Neuronal stem cell (in vitro differentiated cells): Measurements from ENCODE around the gene BIN1.

Source experiments
- DNase-seq: peaks from one replicate; pipeline ENCODE4 v3.0.0-alpha.2; 2013; ENCODE audit warnings: low spot score
- H2AFZ ChIP-seq: one replicate; pipeline ENCODE4 v1.6.1; 2013; ENCODE audit warnings: mild to moderate bottlenecking, low read length, inconsistent platforms
- H2AK5ac ChIP-seq: 2 replicates; pipeline ENCODE4 v1.6.1; 2013; ENCODE audit warnings: low read depth, mild to moderate bottlenecking, inconsistent platforms, low read length, moderate library complexity, mixed read lengths
- H2BK120ac ChIP-seq: 2 replicates; pipeline ENCODE4 v1.6.1; 2013; ENCODE audit warnings: low read depth, mild to moderate bottlenecking, inconsistent platforms, low read length, moderate library complexity, mixed read lengths
- H2BK12ac ChIP-seq: one replicate; pipeline ENCODE4 v1.6.1; 2013; ENCODE audit warnings: low read length, inconsistent platforms
- H2BK15ac ChIP-seq: 2 replicates; pipeline ENCODE4 v1.6.1; 2013; ENCODE audit warnings: mild to moderate bottlenecking, low read length, inconsistent platforms, mixed read lengths
- H2BK5ac ChIP-seq: one replicate; pipeline ENCODE4 v1.6.1; 2013; ENCODE audit warnings: inconsistent platforms, mild to moderate bottlenecking, low read length, moderate library complexity
- H3K14ac ChIP-seq: one replicate; pipeline ENCODE4 v1.6.1; 2013; ENCODE audit warnings: low read length, inconsistent platforms
- H3K18ac ChIP-seq: 2 replicates; pipeline ENCODE4 v1.6.1; 2013; ENCODE audit warnings: low read length, inconsistent platforms
- H3K23ac ChIP-seq: 2 replicates; pipeline ENCODE4 v1.6.1; 2013; ENCODE audit warnings: low read depth, mild to moderate bottlenecking, mixed read lengths, low read length, inconsistent platforms; ENCODE audit not compliant: poor library complexity
- H3K27ac ChIP-seq: replicated peaks from 3 replicates; pipeline ENCODE4 v1.5.1; 2013; ENCODE audit warnings: low read length, inconsistent platforms
- H3K27me3 ChIP-seq, 3 experiments: 2 replicates each; pipeline ENCODE4 v1.6.1; 2013; ENCODE audit warnings: low read length in 3 of 3, mild to moderate bottlenecking in 2 of 3, inconsistent platforms in 1 of 3, low read depth in 1 of 3, mixed read lengths in 1 of 3, moderate library complexity in 1 of 3; ENCODE audit not compliant: control insufficient read depth in 3 of 3, insufficient read depth in 3 of 3
- H3K36me3 ChIP-seq, 2 donors: replicated peaks in 1 of 2; 2 replicates each; pipeline ENCODE4 v1.6.1; 2013; ENCODE audit warnings: low read length in 2 of 2; ENCODE audit not compliant: control insufficient read depth in 2 of 2, insufficient read depth in 2 of 2
- H3K4ac ChIP-seq: 2 replicates; pipeline ENCODE4 v1.6.1; 2013; ENCODE audit warnings: inconsistent platforms, mild to moderate bottlenecking, low read length, moderate library complexity
- H3K4me1 ChIP-seq, 2 donors: 1 replicate in 1 of 2; 2 replicates in 1 of 2; pipeline ENCODE4 v1.6.1; 2013; ENCODE audit warnings: low read length in 2 of 2, low read depth in 1 of 2; ENCODE audit not compliant: control insufficient read depth in 2 of 2, insufficient read depth in 1 of 2
- H3K4me2 ChIP-seq: one replicate; pipeline ENCODE4 v1.6.1; 2013; ENCODE audit warnings: mild to moderate bottlenecking, low read length, inconsistent platforms; ENCODE audit not compliant: insufficient read depth, poor library complexity, severe bottlenecking
- H3K4me3 ChIP-seq, 2 donors: 2 replicates each; pipeline ENCODE4 v1.5.1; 2013; ENCODE audit warnings: low read length in 2 of 2, mild to moderate bottlenecking in 2 of 2, inconsistent platforms in 1 of 2, moderate library complexity in 1 of 2
- H3K79me1 ChIP-seq: one replicate; pipeline ENCODE4 v1.6.1; 2013; ENCODE audit warnings: low read depth, mild to moderate bottlenecking, inconsistent platforms, low read length, moderate library complexity
- H3K9ac ChIP-seq: one replicate; pipeline ENCODE4 v1.6.1; 2013; ENCODE audit warnings: mild to moderate bottlenecking, low read depth, low read length, inconsistent platforms; ENCODE audit not compliant: poor library complexity
- H3K9me3 ChIP-seq, 2 donors: replicated peaks in 1 of 2; 2 replicates each; pipeline versions ENCODE3 to v1.6.1; 2013; ENCODE audit warnings: low read length in 2 of 2, mild to moderate bottlenecking in 2 of 2, inconsistent platforms in 1 of 2, low read depth in 1 of 2, mixed read lengths in 1 of 2, moderate library complexity in 1 of 2; ENCODE audit not compliant: control insufficient read depth in 2 of 2, insufficient read depth in 1 of 2
- H4K8ac ChIP-seq: one replicate; pipeline ENCODE4 v1.6.1; 2013; ENCODE audit warnings: low read depth, mild to moderate bottlenecking, inconsistent platforms, low read length, moderate library complexity
- H4K91ac ChIP-seq: one replicate; pipeline ENCODE4 v1.6.1; 2013; ENCODE audit warnings: low read length, low read depth, mild to moderate bottlenecking, inconsistent platforms; ENCODE audit not compliant: poor library complexity
- WGBS, 2 donors: extraction: QIAGEN DNeasy Blood & Tissue Kit; methylation state at CpG; one replicate each; pipeline ENCODE4 v1.1.7; 2013; ENCODE audit warnings: missing lambda C conversion rate in 2 of 2, mixed read lengths in 1 of 2; ENCODE audit not compliant: insufficient read length in 2 of 2, insufficient replicate concordance in 1 of 2; ENCODE audit errors: extremely low coverage in 2 of 2; 5-methylcytosine and 5-hydroxymethylcytosine counted together

BIN1 gene

GRCh38 chr2:127056631-127057370 is 50.2 kb downstream of the BIN1 start:
- no peak overlapping the region for H3K9ac ChIP-seq
- no CpG with 5 or more reads among the region's 25 CpGs for WGBS, 2 donors
- H4K8ac ChIP-seq = no peak overlapping the region
- H3K27ac ChIP-seq = no peak overlapping the region
- H3K4me1 ChIP-seq = peaks cover 0 to 4% of the 10 kb centered on the region in 2 donors
- H3K4me3 ChIP-seq = no peak overlapping the region
- no peak overlapping the region for H3K4ac ChIP-seq
- H3K4me2 ChIP-seq = no peak overlapping the region
- DNase-seq = no peak
- H2BK15ac ChIP-seq = no peak overlapping the region
- peaks cover 7% of the 10 kb centered on the region for H3K79me1 ChIP-seq
- H2BK120ac ChIP-seq = no peak overlapping the region
- H3K14ac ChIP-seq = peak overlapping the region; percentile 99
- peak overlapping the region; percentile 87 for H2BK5ac ChIP-seq
- H3K18ac ChIP-seq = peak overlapping the region; percentile 64
- peaks cover 0 to 4% of the 10 kb centered on the region in 2 donors for H3K9me3 ChIP-seq
- no peak overlapping the region for H2AFZ ChIP-seq
- H2BK12ac ChIP-seq = no peak overlapping the region
- no peak overlapping the region for H4K91ac ChIP-seq
- peaks cover 7 to 8% of the 10 kb centered on the region in 2 donors for H3K36me3 ChIP-seq
- H3K23ac ChIP-seq = peak overlapping the region; percentile 67
- no peaks in the 10 kb centered on the region for H3K27me3 ChIP-seq
- H2AK5ac ChIP-seq = peak overlapping the region; percentile 70

- Histone ChIP-seq H2BK15ac (no peak overlapping the region), H3K9me3 (peaks cover 0 to 4% of the 10 kb centered on the region in 2 donors), H2BK120ac (no peak overlapping the region), H4K91ac (no peak overlapping the region), H3K4me3 (no peak overlapping the region), H3K14ac (no peak overlapping the region), H3K18ac (peak overlapping the region; percentile 64), H2AFZ (no peak overlapping the region), H4K8ac (no peak overlapping the region), H3K27ac (no peak overlapping the region), H2AK5ac (peak overlapping the region; percentile 70), H3K79me1 (peaks cover 7% of the 10 kb centered on the region), H3K4ac (no peak overlapping the region), H3K4me2 (no peak overlapping the region), H2BK12ac (no peak overlapping the region), H3K9ac (no peak overlapping the region), H3K27me3 (no peaks in the 10 kb centered on the region), H3K36me3 (peaks cover 4 to 8% of the 10 kb centered on the region in 2 donors), H3K4me1 (peaks cover 0 to 4% of the 10 kb centered on the region in 2 donors), H3K23ac (no peak overlapping the region), H2BK5ac (peak overlapping the region; percentile 87)
- no CpG with 5 or more reads among the region's 11 CpGs for WGBS, 2 donors
- DNase-seq = no peak
Measured at GRCh38 chr2:127056086-127056485, 50.9 kb downstream of the BIN1 start.

- Histone ChIP-seq H2BK120ac (no peak overlapping the region), H4K8ac (no peak overlapping the region), H3K14ac (no peak overlapping the region), H3K18ac (no peak overlapping the region), H4K91ac (no peak overlapping the region), H3K27me3 (no peaks in the 10 kb centered on the region), H3K27ac (no peak overlapping the region), H3K4me2 (no peak overlapping the region), H3K9me3 (peaks cover 0 to 4% of the 10 kb centered on the region in 2 donors), H3K23ac (no peak overlapping the region), H2AK5ac (no peak overlapping the region), H2AFZ (no peak overlapping the region), H3K4ac (no peak overlapping the region), H3K4me3 (no peak overlapping the region), H2BK15ac (no peak overlapping the region), H2BK12ac (no peak overlapping the region), H3K36me3 (peaks cover 4 to 8% of the 10 kb centered on the region in 2 donors), H3K79me1 (peaks cover 7% of the 10 kb centered on the region), H2BK5ac (peak overlapping the region; percentile 87), H3K9ac (no peak overlapping the region), H3K4me1 (peaks cover 0 to 4% of the 10 kb centered on the region in 2 donors)
- no peak for DNase-seq
- WGBS, 2 donors = no CpG with 5 or more reads among the region's 13 CpGs
Measured at GRCh38 chr2:127055786-127056076, 51.2 kb downstream of the BIN1 start.

GRCh38 chr2:127054996-127055785 is 51.8 kb downstream of the BIN1 start:
- H3K4me1 ChIP-seq = peaks cover 0 to 4% of the 10 kb centered on the region in 2 donors
- no peaks in the 10 kb centered on the region for H3K27me3 ChIP-seq
- no peak overlapping the region for H3K14ac ChIP-seq
- no peak overlapping the region for H2BK15ac ChIP-seq
- H3K18ac ChIP-seq = no peak overlapping the region
- no peak overlapping the region for H3K23ac ChIP-seq
- H3K27ac ChIP-seq = no peak overlapping the region
- no peak overlapping the region for H3K4me2 ChIP-seq
- no peak overlapping the region for H4K91ac ChIP-seq
- no peak overlapping the region for H3K4ac ChIP-seq
- peak overlapping the region; percentile 24 for H2BK5ac ChIP-seq
- H2BK12ac ChIP-seq = no peak overlapping the region
- H3K4me3 ChIP-seq = no peak overlapping the region
- H3K9me3 ChIP-seq = peaks cover 0 to 4% of the 10 kb centered on the region in 2 donors
- no CpG with 5 or more reads among the region's 25 CpGs for WGBS, 2 donors
- no peak overlapping the region for H2AK5ac ChIP-seq
- H2AFZ ChIP-seq = no peak overlapping the region
- peaks cover 4 to 10% of the 10 kb centered on the region in 2 donors for H3K36me3 ChIP-seq
- H3K9ac ChIP-seq = no peak overlapping the region
- no peak overlapping the region for H2BK120ac ChIP-seq
- peaks cover 7% of the 10 kb centered on the region for H3K79me1 ChIP-seq
- no peak for DNase-seq
- no peak overlapping the region for H4K8ac ChIP-seq
